GM23338 (cell line): ENCODE data around the gene WDR33. TPM values are rescaled to one million over a fixed set of nuclear protein-coding genes. Genes with fewer than 3 reads are reported as not detected.

ENCODE experiments used
- ATAC-seq: fragments of 200-7000 bp; cut with Tn5 transposase; 3 replicates; pipeline ENCODE4 v1.9.1; 2020
- DNase-seq: peaks from one replicate; pipeline ENCODE4 v3.0.0-alpha.2; 2015; ENCODE audit warnings: low spot score
- H2AFZ ChIP-seq: fragments of 200-600 bp; sonication (generic); 2 replicates; pipeline ENCODE4 v1.8.0; 2016; ENCODE audit warnings: antibody characterized with exemption, mild to moderate bottlenecking, moderate library complexity
- H3F3A ChIP-seq: fragments of 200-600 bp; sonication (generic); replicated peaks from 2 replicates; pipeline ENCODE4 v1.8.0; 2017; ENCODE audit warnings: antibody characterized with exemption, mixed run types, low read depth
- H3K27ac ChIP-seq: fragments of 200-600 bp; sonication (generic); 2 replicates; pipeline ENCODE4 v1.6.1; 2016; ENCODE audit warnings: low read depth
- H3K27me3 ChIP-seq: fragments of 200-600 bp; sonication (generic); 2 replicates; pipeline ENCODE4 v1.8.0; 2016; ENCODE audit warnings: mild to moderate bottlenecking, mixed run types, moderate library complexity; ENCODE audit not compliant: insufficient read depth
- H3K36me3 ChIP-seq: fragments of 200-600 bp; sonication (generic); 2 replicates; pipeline ENCODE4 v1.8.0; 2016; ENCODE audit warnings: mild to moderate bottlenecking; ENCODE audit not compliant: insufficient read depth
- H3K4me1 ChIP-seq: fragments of 200-600 bp; sonication (generic); 2 replicates; pipeline ENCODE4 v1.8.0; 2016; ENCODE audit warnings: mild to moderate bottlenecking, moderate library complexity; ENCODE audit not compliant: insufficient read depth
- H3K4me2 ChIP-seq: fragments of 200-600 bp; sonication (generic); 2 replicates; pipeline ENCODE4 v1.7.1; 2017; ENCODE audit warnings: mixed run types
- H3K4me3 ChIP-seq: fragments of 200-600 bp; sonication (generic); 2 replicates; pipeline ENCODE4 v1.6.1; 2016; ENCODE audit warnings: mixed run types
- H3K79me2 ChIP-seq: fragments of 200-600 bp; sonication (generic); replicated peaks from 2 replicates; pipeline ENCODE4 v1.8.0; 2017; ENCODE audit warnings: mild to moderate bottlenecking; ENCODE audit not compliant: insufficient read depth
- H3K9me2 ChIP-seq: fragments of 200-600 bp; sonication (generic); 2 replicates; pipeline ENCODE4 v1.8.0; 2017; ENCODE audit not compliant: insufficient read depth
- H4K20me1 ChIP-seq: fragments of 200-600 bp; sonication (generic); replicated peaks from 2 replicates; pipeline ENCODE4 v1.8.0; 2017; ENCODE audit warnings: mild to moderate bottlenecking; ENCODE audit not compliant: insufficient read depth
- H3K27ac Mint-ChIP-seq: 2 replicates; pipeline ENCODE4 v1.8.0; 2020; ENCODE audit warnings: inconsistent platforms, mild to moderate bottlenecking, moderate library complexity, mixed read lengths
- H3K27me3 Mint-ChIP-seq: 3 replicates; pipeline ENCODE4 v1.8.0; 2022; ENCODE audit warnings: low read depth, mild to moderate bottlenecking, moderate library complexity, mixed read lengths, inconsistent platforms; ENCODE audit not compliant: insufficient read depth, poor library complexity
- H3K36me3 Mint-ChIP-seq: 3 replicates; pipeline ENCODE4 v1.8.0; 2021; ENCODE audit warnings: low read depth, mild to moderate bottlenecking, inconsistent platforms, moderate library complexity, mixed read lengths
- H3K4me1 Mint-ChIP-seq: 3 replicates; pipeline ENCODE4 v1.8.0; 2020; ENCODE audit warnings: mild to moderate bottlenecking, inconsistent platforms, mixed read lengths
- H3K4me3 Mint-ChIP-seq: 3 replicates; pipeline ENCODE4 v1.8.0; 2021; ENCODE audit warnings: moderate library complexity, mild to moderate bottlenecking, inconsistent platforms, mixed read lengths
- H3K9me3 Mint-ChIP-seq: 3 replicates; pipeline ENCODE4 v1.8.0; 2020; ENCODE audit warnings: moderate library complexity, mild to moderate bottlenecking, inconsistent platforms, mixed read lengths
- CREB1 ChIP-seq: fragments of 250-450 bp; sonication (Bioruptor Pico); IDR thresholded peaks from 2 replicates; pipeline ENCODE4 v1.5.0; 2020; ENCODE audit warnings: low read depth, mild to moderate bottlenecking, moderate library complexity
- ETS1 ChIP-seq: IDR thresholded peaks from 2 replicates; pipeline ENCODE4 v1.6.1; 2016; ENCODE audit warnings: antibody characterized with exemption
- EZH2phosphoT487 ChIP-seq: fragments of 200-600 bp; sonication (generic); IDR thresholded peaks from one replicate; pipeline ENCODE4 v1.8.1; 2018; ENCODE audit warnings: antibody characterized with exemption; ENCODE audit not compliant: unreplicated experiment
- NANOG ChIP-seq: IDR thresholded peaks from 2 replicates; pipeline ENCODE4 v1.6.1; 2016; ENCODE audit warnings: antibody characterized with exemption, borderline replicate concordance
- POLR2AphosphoS5 ChIP-seq: IDR thresholded peaks from 2 replicates; pipeline ENCODE4 v1.6.1; 2016; ENCODE audit warnings: antibody characterized with exemption, low read depth
- REST ChIP-seq: IDR thresholded peaks from one replicate; pipeline ENCODE4 v1.6.1; 2018; ENCODE audit warnings: antibody characterized with exemption; ENCODE audit not compliant: unreplicated experiment
- ZNF114 ChIP-seq: fragments of 250-450 bp; sonication (Bioruptor Pico); IDR thresholded peaks from 2 replicates; pipeline ENCODE4 v1.5.0; 2020; ENCODE audit warnings: mild to moderate bottlenecking, moderate library complexity
- ZNF331 ChIP-seq: fragments of 250-450 bp; sonication (Bioruptor Pico); IDR thresholded peaks from 2 replicates; pipeline ENCODE4 v1.5.0; 2020; ENCODE audit warnings: low read depth, mild to moderate bottlenecking, moderate library complexity
- ZNF462 ChIP-seq: fragments of 250-450 bp; sonication (Bioruptor Pico); IDR thresholded peaks from 2 replicates; pipeline ENCODE4 v1.5.0; 2020; ENCODE audit warnings: mild to moderate bottlenecking, moderate library complexity
- polyA plus RNA-seq: library from polyadenylated mRNA; unstranded; fragments of >200 nt; fragmentation: Nextera tagmentation; extraction: Ambion mirVana; gene quantifications from 2 replicates; pipeline ENCODE4 v1.2.1, GENCODE V29; 2016
- total RNA-seq: library from RNA; depleted of rRNA; stranded (reverse); fragments of >200 nt; shearing (Covaris generic); gene quantifications from 2 replicates; pipeline ENCODE4 v1.2.3, GENCODE V29; 2014

WDR33 gene
- total and polyA plus RNA-seq, 2 experiments from 2014 or later, result 37.2 to 54.7 TPM

- TF ChIP-seq ZNF462 (CRISPR knock-in tag), result no peak
- no peak for TF ChIP-seq NANOG
- TF ChIP-seq CREB1 (CRISPR knock-in tag), result no peak
- TF ChIP-seq EZH2phosphoT487, result no peak
- no peak for TF ChIP-seq ZNF114
- no peak for TF ChIP-seq ZNF331 (CRISPR knock-in tag)
- no peak for TF ChIP-seq ETS1
- no peak for TF ChIP-seq POLR2AphosphoS5
Observed at GRCh38 chr2:127747621-127748020, 63.4 kb downstream of the WDR33 start (continued).

GRCh38 chr2:127743477-127744026 lies 67.4 kb downstream of the WDR33 start:
- Mint-ChIP-seq H3K4me1 (no peaks in the 10 kb centered on the region), H3K27ac (no peak overlapping the region), H3K27me3 (peaks cover 4% of the 10 kb centered on the region), H3K36me3 (no peaks in the 10 kb centered on the region; the same call in 1 of the 3 replicates), H3K9me3 (no peaks in the 10 kb centered on the region), H3K4me3 (no peak overlapping the region)
- Histone ChIP-seq H3K27me3 (no peaks in the 10 kb centered on the region), H3K9me2 (no peaks in the 10 kb centered on the region), H4K20me1 (peaks cover 15% of the 10 kb centered on the region; the same call in 1 of the 2 replicates), H3K79me2 (0 out of 2 replicates have a peak, but pooled peaks cover 3% of the 10 kb centered on the region), H2AFZ (no peak overlapping the region), H3K4me2 (no peak overlapping the region), H3K27ac (no peak overlapping the region), H3K4me3 (no peak overlapping the region), H3F3A (no peaks in the 10 kb centered on the region), H3K4me1 (no peaks in the 10 kb centered on the region), H3K36me3 (peaks cover 7% of the 10 kb centered on the region; the same call in 1 of the 2 replicates)
- ATAC-seq (no peak), DNase-seq (peak; percentile 24)
- TF ChIP-seq ZNF331 (CRISPR knock-in tag) (no peak), REST (no peak), EZH2phosphoT487 (no peak)
